NCI-H128 (cell line): ENCODE measurements around the gene SAP130.
"Not testable (repeated sequence)": the region's sequence is repeated elsewhere in the genome, so short reads cannot be mapped to it uniquely, and the experiment has no call there.

Experiments used
- DNase-seq: peaks from one replicate; lab custom pipeline; 2025; ENCODE audit not compliant: unreplicated experiment; lab: John Stamatoyannopoulos, UW

The SAP130 gene

GRCh38 chr2:127953849-127954248 lies 74.0 kb downstream of the SAP130 start:
- no peak for DNase-seq

DNA sequence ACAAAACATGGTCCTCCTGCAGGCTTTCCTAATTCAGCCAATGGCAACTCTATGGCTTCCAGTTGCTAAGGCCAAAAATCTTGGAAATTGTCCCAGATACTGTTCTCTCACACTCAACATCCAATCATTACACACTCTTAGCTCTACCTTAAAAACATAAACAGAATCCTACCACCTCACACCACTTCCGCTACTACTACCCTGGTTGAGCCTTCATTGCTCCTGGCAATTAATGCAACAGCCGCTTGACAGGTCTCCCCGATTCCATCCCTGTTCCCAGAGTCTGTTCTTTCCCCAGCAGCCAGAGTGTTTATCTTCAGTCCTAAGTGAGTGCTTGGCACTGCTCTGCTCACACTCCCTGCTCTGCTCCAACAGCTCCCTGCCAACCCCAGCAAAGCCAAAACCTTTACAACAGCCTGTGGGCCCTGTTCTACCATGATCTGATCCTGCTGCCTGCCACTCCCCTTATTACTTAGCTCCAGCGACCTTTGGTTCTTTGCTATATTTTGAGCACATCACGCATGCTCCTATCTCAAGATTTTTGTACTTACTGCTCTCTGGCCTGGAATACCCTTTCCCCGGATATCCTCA lies 74.6 kb downstream of the SAP130 start:
- no peak for DNase-seq

DNA sequence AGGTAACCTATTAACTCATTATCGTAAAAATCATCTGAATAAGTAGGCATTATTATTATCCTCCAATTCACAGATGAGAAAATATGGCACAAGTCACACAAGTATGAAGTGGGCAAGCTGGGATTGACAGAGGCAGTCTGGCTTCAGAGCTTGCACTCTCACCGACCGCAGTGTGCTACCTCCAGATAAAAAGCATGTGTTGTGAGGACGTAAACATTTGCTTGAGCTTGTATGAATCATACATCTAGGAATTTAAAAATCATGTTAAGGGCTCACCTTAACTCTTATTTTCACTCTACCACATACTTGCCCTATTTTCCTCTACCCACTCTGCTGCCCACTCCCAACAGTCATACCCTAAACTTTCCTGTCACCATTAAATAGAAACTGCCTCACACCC lies 76.8 kb downstream of the SAP130 start:
- no peak for DNase-seq

- DNase-seq: no peak
Measured at GRCh38 chr2:127950264-127950663, 77.6 kb downstream of the SAP130 start.

- DNase-seq: no peak
Measured at GRCh38 chr2:127945281-127945680, 82.6 kb downstream of the SAP130 start.

GRCh38 chr2:127943186-127943585 lies 84.7 kb downstream of the SAP130 start:
- DNase-seq: no peak

DNA sequence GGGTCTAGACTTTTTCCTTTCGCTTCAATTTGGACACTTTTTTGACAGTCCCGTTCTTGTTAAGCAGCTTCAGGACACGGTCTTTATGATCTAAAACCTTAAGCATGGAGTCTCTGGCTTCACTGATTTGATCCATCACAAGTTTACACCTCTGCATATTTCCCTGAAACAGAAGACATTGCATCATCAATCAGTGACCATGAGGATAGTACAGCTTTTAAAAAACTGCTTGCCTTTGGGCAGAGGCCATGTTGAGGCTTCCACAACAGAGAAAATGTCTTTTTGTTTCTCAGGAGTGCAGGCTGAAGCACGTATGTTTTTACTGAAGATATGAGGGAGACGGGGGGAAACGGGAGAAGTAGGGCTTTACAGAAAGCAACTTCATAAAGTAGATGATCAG lies 85.9 kb downstream of the SAP130 start:
- DNase-seq: no peak

GRCh38 chr2:127941461-127941860 lies 86.4 kb downstream of the SAP130 start:
- no peak for DNase-seq

GRCh38 chr2:127940641-127941040 lies 87.2 kb downstream of the SAP130 start:
- no peak for DNase-seq

- no peak for DNase-seq
Measured at GRCh38 chr2:127935337-127935736, 92.5 kb downstream of the SAP130 start.

- DNase-seq: no peak
Measured at GRCh38 chr2:127932199-127932876, 95.5 kb downstream of the SAP130 start.

GRCh38 chr2:127929449-127929848 lies 98.4 kb downstream of the SAP130 start:
- no peak for DNase-seq

DNA sequence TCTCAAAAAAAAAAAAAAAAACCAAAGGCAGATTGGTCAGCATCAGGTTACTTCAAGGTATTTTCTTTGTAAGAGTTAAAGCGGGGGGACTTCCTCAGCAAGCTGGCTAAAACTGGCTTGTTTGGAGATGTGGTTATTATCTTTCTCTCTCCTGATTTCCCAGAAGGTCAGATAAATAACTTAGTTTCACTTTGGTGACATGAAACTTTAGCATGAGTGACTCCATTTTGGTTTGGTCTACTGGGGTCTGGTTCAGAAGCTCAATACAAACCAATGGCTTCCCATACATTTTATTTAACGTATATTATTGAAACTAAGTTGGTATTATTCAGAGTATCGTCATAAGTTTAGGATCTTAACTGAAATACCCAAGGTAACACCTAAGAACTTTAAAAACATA lies 100.5 kb downstream of the SAP130 start:
- DNase-seq: no peak

GRCh38 chr2:127917916-127918315 lies 109.9 kb downstream of the SAP130 start:
- no peak for DNase-seq

- no peak for DNase-seq
Measured at GRCh38 chr2:127913808-127914457, 113.9 kb downstream of the SAP130 start.

GRCh38 chr2:127911737-127912136 lies 116.1 kb downstream of the SAP130 start:
- no peak for DNase-seq

GRCh38 chr2:127910415-127910814 lies 117.4 kb downstream of the SAP130 start:
- no peak for DNase-seq

GRCh38 chr2:127909019-127909418 lies 118.8 kb downstream of the SAP130 start:
- no peak for DNase-seq

DNA sequence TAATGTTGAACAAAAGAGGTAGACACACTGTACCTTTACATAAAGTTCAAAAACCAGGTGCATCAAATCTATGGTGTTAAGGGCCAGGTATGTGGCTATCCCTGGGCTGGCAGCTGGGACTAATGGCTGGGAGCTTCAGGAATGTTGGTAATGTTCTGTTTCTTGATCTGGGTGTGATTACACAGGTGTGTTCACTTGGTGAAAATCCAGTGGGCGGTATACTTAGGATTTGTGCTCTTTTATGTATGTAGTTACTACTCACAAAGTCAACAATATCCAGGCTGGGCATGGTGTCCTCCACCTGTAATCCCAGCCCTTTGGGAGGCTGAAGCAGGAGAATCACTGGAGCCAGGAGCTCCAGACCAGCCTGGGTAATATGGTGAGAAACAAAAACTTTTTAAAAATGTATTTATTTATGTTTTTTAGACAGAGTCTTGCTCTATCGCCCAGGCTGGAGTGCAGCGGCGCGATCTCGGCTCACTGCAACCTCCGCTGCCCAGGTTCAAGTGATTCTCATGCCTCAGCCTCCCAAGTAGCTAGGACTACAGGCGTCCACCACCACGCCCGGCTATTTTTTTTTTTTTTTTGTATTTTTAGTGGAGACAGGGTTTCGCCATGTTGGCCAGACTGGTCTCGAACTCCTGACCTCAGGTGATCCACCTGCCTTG lies 120.0 kb downstream of the SAP130 start:
- not testable (repeated sequence) for DNase-seq

GRCh38 chr2:127906206-127906926 lies 121.5 kb downstream of the SAP130 start:
- DNase-seq: no peak

- no peak for DNase-seq
Measured at GRCh38 chr2:127901339-127902056, 126.4 kb downstream of the SAP130 start.
